ENCODE data around the gene PTX4.
A peak's percentile ranks its signal among the peaks of the same experiment; 100 is the strongest.
"Not testable (repeated sequence)": the region's sequence is repeated elsewhere in the genome, so short reads cannot be mapped to it uniquely, and the experiment has no call there.

The PTX4 gene

GRCh38 chr16:1481906-1482835, 6.6 kb downstream of the PTX4 start:
- no peak for DNase-seq (ENCODE audit: low spot score)

- DNase-seq (ENCODE audit: low spot score), result not testable (repeated sequence)
These were observed 9.8 kb downstream of the PTX4 start for GRCh38 chr16:1478937-1479336.

- no peak for DNase-seq (ENCODE audit: low spot score)
These were observed 11.7 kb downstream of the PTX4 start for GRCh38 chr16:1477033-1477432.

- DNase-seq (ENCODE audit: low spot score), result no peak
These were observed 13.1 kb downstream of the PTX4 start for GRCh38 chr16:1475552-1476114.

DNA sequence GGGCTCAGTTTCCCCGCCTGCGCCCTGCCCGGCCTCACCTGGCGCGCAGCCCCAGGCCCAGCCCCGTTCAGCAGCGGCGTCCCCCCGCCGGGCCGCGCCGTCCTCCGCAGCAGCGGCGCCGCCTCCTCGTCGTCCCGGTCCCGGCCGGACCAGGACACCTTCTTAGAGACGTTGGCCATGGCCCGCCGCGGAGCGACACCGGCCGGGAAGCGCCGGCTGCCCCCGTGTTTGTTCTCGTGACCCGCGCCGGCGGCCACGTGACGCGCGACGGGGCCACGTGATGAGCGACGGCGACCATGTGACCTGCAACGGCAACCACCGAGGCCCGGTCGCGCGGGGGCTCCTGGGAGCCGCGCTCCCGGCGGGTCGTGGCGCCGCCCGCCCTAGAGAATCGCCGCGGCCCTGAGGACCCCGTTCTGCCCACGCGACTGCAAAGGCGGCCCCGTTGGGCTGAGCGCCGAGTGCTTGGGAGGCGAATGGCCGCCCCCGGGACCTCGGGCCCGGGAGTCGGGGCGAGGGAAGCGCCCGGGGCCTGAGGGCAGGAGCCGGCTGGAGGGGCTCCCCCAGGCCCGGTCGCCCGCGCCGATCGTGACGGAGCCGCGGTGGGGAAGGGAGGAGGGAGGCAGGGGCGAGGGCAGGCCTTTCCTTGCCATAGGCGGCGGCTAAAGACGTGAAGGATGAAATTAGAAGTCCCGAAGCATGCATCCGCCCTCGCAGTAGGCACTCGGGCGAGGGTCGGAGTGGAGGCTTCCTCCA, 13.8 kb downstream of the PTX4 start, which contains the start of gene CLCN7:
TSS of gene CLCN7 (minus strand) at position 233 of the 756 bp plus-strand sequence. CDS start at position 179, 54 bp downstream.
- DNase-seq (ENCODE audit: low spot score), result peak; percentile 94

GRCh38 chr16:1474082-1474795, 14.5 kb downstream of the PTX4 start:
- DNase-seq (ENCODE audit: low spot score), result peak; percentile 34

DNA sequence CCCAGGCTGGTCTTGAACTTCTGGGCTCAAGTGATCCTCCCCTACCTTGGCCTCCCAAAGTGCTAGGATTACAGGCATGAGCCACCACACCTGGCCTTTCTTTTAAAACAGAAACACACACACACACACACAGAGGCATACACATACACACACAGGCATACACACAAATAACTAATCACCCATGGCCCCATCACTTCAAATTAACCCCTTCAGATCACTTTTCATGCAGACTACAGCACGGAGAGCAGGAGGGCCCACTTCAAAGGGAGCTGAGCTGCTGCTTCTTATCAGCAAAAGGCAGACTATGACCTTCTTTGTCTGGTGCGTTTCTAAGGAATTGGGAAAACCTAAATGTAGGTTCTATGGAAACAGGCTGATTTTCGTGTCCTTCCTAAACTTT, 15.8 kb downstream of the PTX4 start:
- DNase-seq (ENCODE audit: low spot score), result no peak

- DNase-seq (ENCODE audit: low spot score), result no peak
These were observed 17.1 kb downstream of the PTX4 start for GRCh38 chr16:1471569-1472194.

DNA sequence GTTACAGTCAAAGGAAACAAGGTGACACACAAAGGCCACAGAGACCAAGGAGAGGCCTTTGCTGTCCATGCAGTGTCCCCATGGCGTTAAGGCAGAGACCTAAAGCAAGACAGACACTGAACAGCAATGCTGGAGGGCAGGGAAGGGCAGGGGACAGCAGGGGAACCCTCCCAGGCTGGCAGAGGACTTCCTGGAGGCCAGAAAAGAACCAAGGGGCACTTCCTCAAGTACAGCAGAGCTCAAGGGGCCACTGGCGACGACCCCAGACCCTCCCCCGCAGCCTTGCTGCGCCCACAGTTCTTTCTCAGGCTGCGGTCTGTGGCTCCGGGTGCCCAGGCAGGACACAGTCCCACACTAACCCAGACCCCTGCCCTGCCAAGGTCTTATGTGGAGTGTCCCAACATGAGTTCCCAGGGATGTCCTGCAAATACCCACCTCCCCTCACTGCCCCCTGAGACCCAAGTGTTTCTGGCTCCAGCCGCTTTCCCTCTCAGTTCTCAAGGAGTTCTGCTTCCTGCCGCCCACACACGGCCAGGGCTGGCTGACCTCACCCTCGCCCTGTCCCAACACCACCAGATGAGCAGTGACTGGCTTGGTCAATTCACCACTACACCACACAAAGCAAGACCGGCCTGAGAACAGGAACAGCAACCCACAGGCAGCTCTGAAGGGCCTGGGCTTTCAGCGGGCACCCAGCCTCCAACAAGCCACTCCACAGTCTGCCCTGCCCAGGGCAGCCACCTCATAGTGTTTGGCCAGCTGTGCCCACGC, 18.1 kb downstream of the PTX4 start:
- DNase-seq (ENCODE audit: low spot score), result no peak

- DNase-seq (ENCODE audit: low spot score), result no peak
These were observed 19.0 kb downstream of the PTX4 start for GRCh38 chr16:1469693-1470201.

DNA sequence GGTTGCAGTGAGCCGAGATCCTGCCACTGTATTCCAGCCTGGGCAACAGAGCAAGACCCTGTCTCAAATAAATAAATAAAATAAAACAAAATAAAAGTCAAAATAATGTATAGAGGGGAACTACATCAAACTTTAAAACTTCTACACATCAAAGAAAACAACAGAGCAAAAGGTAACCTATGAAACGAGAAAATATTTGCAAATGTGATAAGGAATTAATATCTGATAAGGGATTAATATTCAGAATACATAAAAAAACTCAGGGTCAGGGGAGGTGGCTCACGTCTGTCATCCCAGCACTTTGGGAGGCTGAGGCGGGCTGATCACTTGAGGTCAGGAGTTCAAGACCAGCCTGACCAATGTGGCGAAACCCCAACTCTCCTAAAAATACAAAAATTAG, 19.6 kb downstream of the PTX4 start:
- DNase-seq (ENCODE audit: low spot score), result not testable (repeated sequence)

GRCh38 chr16:1468426-1468810, 20.3 kb downstream of the PTX4 start:
- no peak for DNase-seq (ENCODE audit: low spot score)

DNA sequence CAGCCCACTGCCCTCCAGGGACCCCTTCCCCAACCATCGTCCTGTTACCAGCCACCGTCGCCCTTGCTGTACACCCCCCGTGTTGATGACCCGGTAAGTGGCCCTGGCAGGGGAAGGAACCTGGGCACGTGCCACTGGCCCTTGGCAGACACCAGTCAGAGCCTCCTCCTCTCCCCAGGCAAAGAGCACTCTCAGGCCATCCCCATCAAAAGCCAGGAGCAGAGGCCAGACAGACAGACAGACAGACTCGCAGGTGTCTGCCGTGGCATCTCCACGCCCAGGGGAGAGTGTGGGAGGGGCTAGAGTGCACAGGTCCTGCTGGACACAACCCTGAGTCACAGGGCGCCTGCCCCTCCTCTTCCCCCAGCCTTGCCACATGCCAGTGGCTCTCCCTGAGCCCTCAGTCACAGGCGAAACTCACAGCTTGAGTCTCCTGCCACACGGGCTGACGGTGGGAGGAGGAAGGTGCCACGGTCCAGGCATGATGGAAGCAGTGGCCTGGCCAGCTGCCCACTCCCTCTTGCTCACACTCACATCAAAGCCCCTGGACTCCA, 21.7 kb downstream of the PTX4 start:
- DNase-seq (ENCODE audit: low spot score), result no peak

DNA sequence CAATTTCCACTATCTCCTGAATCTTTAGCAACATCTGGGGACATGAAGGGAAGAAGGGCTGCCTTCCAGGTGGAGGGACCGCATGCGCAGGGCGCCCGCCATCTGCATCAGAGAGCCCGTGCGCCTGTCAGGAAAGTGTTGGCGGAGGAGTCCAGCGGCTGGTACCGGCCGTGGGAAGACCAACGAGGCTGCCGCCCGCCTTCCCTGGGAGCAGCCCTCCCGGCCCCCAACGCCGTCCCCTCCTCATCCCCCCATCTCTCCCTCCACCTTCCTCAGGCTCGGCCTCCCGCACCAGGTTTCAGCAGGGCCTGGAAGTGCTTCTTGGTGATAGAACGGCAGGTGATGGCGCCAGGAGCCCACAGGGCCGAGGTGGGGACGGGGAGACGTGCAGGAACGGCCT, 22.7 kb downstream of the PTX4 start:
- DNase-seq (ENCODE audit: low spot score), result no peak

DNA sequence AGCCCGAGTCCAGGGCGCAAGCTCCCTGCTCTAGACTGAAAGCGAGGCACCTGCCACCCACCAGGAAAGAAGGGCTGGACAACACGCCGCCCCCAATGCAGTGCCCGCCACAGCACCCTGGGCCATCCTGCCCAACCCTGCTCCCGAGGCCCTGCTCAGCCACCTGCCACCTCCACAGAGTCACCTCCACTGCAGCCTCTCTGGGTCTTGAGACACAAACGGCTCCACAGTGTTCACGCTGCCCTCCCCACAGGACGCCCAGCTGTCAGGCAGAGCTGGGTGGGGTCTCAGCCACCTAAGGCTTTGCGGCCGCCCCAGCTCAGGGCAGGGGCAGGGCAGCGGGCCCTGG, 23.2 kb downstream of the PTX4 start:
- no peak for DNase-seq (ENCODE audit: low spot score)

- DNase-seq (ENCODE audit: low spot score), result no peak
These were observed 23.7 kb downstream of the PTX4 start for GRCh38 chr16:1464894-1465566.

- DNase-seq (ENCODE audit: low spot score), result no peak
These were observed 24.4 kb downstream of the PTX4 start for GRCh38 chr16:1464196-1464893.

GRCh38 chr16:1461146-1461545, 27.6 kb downstream of the PTX4 start:
- DNase-seq (ENCODE audit: low spot score), result no peak

DNA sequence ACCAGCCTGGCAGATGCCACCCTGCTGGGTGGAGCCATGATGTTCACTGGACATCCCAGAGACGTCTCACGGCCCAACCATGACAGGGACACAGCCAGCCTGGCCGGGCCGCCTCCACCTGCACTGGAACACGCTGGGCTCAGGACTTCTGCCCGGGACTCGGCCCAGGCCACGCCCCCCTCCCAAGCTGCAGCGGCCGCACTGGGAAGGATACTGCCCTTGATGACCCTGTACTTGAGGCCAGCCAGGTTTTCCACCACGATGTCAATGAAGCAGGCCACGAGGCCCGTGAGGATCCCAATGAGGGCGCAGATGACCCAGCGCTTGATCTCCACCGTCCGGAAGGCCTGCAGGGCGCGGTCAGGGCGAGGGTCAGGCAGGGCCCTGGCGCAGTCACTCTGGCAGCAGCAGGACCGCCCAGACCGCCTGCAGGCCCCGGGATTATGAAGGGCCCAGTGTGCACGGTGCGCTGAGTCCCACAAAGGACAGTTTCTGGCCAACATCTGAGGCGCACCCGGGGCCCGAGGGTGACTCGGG, 28.1 kb downstream of the PTX4 start:
- no peak for DNase-seq (ENCODE audit: low spot score)

Measured in germinal center (tissue), 1 donor.